Endothelial cell (in vitro differentiated cells): ENCODE results near the gene SKAP1. TPM values are rescaled to one million over a fixed set of nuclear protein-coding genes. Genes with fewer than 3 reads are reported as not detected.
"Not testable (repeated sequence)": the region's sequence is repeated elsewhere in the genome, so short reads cannot be mapped to it uniquely, and the experiment has no call there.

Experiments used
- DNase-seq: peaks from one replicate; pipeline ENCODE4 v3.0.0; 2021; ENCODE audit warnings: low spot score
- H3K27ac Mint-ChIP-seq: one replicate; pipeline ENCODE4 v1.8.0; 2021; ENCODE audit warnings: mixed read lengths, inconsistent platforms; ENCODE audit not compliant: unreplicated experiment
- H3K27me3 Mint-ChIP-seq: one replicate; pipeline ENCODE4 v1.8.0; 2021; ENCODE audit warnings: mild to moderate bottlenecking, moderate library complexity, mixed read lengths, inconsistent platforms; ENCODE audit not compliant: unreplicated experiment
- H3K36me3 Mint-ChIP-seq: one replicate; pipeline ENCODE4 v1.8.0; 2021; ENCODE audit warnings: mild to moderate bottlenecking, low read depth, mixed read lengths, inconsistent platforms; ENCODE audit not compliant: unreplicated experiment
- H3K4me1 Mint-ChIP-seq: one replicate; pipeline ENCODE4 v1.8.0; 2021; ENCODE audit warnings: mild to moderate bottlenecking, mixed read lengths, inconsistent platforms; ENCODE audit not compliant: unreplicated experiment
- H3K4me3 Mint-ChIP-seq: one replicate; pipeline ENCODE4 v1.8.0; 2021; ENCODE audit warnings: mild to moderate bottlenecking, mixed read lengths, inconsistent platforms; ENCODE audit not compliant: unreplicated experiment
- H3K9me3 Mint-ChIP-seq: one replicate; pipeline ENCODE4 v1.8.0; 2021; ENCODE audit warnings: mixed read lengths, inconsistent platforms; ENCODE audit not compliant: unreplicated experiment
- total RNA-seq: library from RNA; stranded (reverse); fragmentation: NEBNext Ultra II Directional; extraction: Animal tissue kit (Norgen Biotek cat#: 25700); gene quantifications from one replicate; pipeline ENCODE4 v1.2.1, GENCODE V29; 2021; ENCODE audit not compliant: unreplicated experiment
- TF ChIP-seq, protein P1 (sequence below): fragments of 200-600 bp; sonication (generic); IDR thresholded peaks from one replicate; pipeline ENCODE4 v1.5.0; 2021; ENCODE audit warnings: antibody characterized with exemption; ENCODE audit not compliant: unreplicated experiment

The SKAP1 gene
- total RNA-seq, 1 donor from 2014 or later, result 2.1 TPM

DNA sequence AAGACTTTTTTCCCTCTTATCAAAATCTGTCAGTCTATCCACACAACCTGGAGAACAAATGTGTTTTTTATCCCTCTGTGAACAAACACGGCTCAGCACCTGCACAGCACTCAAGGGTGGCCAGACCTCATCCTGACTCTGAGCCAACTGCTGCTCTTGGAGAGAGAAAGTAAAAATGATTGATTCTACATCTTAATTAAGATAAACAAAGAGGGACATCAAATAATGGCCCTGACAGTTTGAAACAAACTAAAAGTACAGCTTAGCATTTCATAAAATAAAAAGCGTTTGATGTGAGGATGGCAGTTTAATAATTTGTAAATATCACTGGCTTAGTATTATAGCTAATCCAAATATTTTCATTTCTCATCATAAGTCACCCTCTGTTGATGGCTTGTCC is 216.2 kb downstream of the SKAP1 start:
- TF ChIP-seq, protein P1, sequence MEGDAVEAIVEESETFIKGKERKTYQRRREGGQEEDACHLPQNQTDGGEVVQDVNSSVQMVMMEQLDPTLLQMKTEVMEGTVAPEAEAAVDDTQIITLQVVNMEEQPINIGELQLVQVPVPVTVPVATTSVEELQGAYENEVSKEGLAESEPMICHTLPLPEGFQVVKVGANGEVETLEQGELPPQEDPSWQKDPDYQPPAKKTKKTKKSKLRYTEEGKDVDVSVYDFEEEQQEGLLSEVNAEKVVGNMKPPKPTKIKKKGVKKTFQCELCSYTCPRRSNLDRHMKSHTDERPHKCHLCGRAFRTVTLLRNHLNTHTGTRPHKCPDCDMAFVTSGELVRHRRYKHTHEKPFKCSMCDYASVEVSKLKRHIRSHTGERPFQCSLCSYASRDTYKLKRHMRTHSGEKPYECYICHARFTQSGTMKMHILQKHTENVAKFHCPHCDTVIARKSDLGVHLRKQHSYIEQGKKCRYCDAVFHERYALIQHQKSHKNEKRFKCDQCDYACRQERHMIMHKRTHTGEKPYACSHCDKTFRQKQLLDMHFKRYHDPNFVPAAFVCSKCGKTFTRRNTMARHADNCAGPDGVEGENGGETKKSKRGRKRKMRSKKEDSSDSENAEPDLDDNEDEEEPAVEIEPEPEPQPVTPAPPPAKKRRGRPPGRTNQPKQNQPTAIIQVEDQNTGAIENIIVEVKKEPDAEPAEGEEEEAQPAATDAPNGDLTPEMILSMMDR, result no peak
- DNase-seq, result no peak
- Mint-ChIP-seq H3K36me3 (no peaks in the 10 kb centered on the region), H3K4me3 (no peak overlapping the region), H3K4me1 (peaks cover 23% of the 10 kb centered on the region), H3K9me3 (no peaks in the 10 kb centered on the region), H3K27ac (no peak overlapping the region), H3K27me3 (no peaks in the 10 kb centered on the region)

DNA sequence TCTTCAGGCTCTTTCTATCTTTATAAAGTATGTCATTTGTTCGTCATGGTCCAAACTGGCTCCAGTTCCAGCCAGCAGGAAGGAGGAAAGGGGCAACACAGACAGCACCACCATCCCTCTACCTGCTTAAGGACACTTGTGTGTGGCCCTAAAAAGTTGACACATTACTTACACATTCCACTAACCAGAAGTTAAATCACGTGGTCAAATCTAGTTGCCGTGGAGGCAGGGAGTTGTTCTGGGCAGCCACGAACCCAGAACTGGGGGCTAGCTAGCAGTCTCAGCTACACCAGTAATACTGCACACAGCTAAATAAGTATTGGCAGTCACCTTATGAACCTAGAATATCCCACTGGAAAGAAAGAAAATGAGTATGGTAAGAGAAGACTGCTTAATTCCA is 218.2 kb downstream of the SKAP1 start:
- H3K27me3 Mint-ChIP-seq, result no peaks in the 10 kb centered on the region
- no peaks in the 10 kb centered on the region for H3K9me3 Mint-ChIP-seq
- TF ChIP-seq, protein P1, result no peak
- no peak overlapping the region for H3K27ac Mint-ChIP-seq
- H3K4me1 Mint-ChIP-seq, result peaks cover 7% of the 10 kb centered on the region
- H3K4me3 Mint-ChIP-seq, result no peak overlapping the region
- DNase-seq, result no peak
- H3K36me3 Mint-ChIP-seq, result no peaks in the 10 kb centered on the region

DNA sequence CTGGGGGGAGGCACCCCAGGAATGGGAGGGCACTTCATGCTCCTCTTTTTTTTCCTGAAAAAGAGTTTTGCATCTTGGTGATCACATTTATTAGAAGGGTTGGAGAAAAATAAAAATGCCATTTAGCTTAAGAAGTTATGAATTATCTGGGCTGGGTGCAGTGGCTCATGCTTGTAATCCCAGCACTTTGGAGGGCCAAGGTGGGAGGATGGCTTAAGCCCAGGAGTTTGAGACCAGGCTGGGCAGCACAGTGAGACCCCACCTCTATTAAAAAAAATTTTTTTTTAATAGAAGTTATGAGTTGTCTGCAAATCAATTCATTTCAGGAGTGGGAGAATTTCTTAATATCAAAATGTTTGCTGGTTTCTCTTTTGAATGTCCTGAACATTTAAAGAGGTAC is 219.0 kb downstream of the SKAP1 start:
- H3K27ac Mint-ChIP-seq, result no peak overlapping the region
- H3K9me3 Mint-ChIP-seq, result no peaks in the 10 kb centered on the region

DNA sequence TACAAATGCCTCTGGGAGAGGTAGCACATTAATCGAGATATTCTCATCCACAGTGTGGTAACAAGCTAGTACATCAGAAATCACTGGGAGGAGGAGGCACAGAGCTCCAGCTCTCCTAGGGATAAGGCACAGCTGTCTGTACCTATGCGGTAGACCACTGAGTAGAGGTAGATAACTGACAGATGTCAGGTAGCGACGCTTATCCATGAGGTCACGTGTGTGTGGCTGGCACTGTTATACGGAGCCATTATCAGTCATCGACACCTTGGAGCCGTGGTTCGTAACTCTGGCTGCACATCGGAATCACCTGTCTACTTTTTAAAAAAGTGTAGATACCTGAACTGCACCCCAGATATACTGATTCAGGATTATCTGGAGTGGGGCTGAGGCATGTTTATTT is 220.0 kb downstream of the SKAP1 start:
- Mint-ChIP-seq H3K9me3 (no peaks in the 10 kb centered on the region), H3K4me1 (peaks cover 2% of the 10 kb centered on the region), H3K4me3 (no peak overlapping the region), H3K36me3 (no peaks in the 10 kb centered on the region), H3K27me3 (peaks cover 2% of the 10 kb centered on the region), H3K27ac (no peak overlapping the region)
- TF ChIP-seq, protein P1, result no peak
- no peak for DNase-seq

More for the DNA sequence above, 219.0 kb downstream of the SKAP1 start:
- no peaks in the 10 kb centered on the region for H3K36me3 Mint-ChIP-seq
- H3K4me3 Mint-ChIP-seq, result no peak overlapping the region
- H3K27me3 Mint-ChIP-seq, result no peaks in the 10 kb centered on the region
- no peak for DNase-seq
- TF ChIP-seq, protein P1, result no peak
- peaks cover 7% of the 10 kb centered on the region for H3K4me1 Mint-ChIP-seq

DNA sequence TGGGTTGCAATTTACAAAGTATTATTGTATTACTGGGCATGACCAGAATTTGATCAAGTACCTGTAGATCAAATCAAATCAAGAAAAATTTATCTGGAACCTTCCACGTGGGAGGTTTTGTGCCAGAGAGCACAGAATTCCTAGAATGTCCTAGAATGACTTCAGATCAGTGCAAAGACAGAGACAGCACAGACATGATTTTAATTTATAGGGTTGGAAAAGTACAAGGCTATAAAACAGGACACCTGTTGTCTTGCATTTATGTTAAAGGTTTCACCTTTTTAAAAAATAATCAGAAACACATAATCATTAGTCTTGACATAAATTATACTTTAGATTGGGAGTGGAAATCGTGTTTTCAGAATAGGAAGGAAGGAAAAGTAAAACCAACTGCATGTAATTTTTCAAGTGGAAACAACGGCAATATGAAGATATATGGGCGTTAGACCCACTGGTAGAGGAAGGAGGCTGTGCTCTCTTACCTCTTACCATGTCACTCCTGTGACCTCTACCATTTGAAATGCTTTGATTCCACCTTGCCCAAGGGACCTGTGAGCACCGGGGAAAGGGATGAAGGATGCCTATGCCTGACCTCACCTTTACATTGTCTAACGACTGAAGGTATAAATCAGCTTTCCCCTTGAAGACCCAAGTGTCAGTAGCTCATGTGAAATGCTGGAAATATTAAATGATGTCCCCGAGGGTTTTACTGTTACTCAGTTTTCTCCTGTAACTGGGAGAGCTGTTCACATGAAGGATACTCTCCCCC is 222.1 kb downstream of the SKAP1 start:
- TF ChIP-seq, protein P1, result no peak
- Mint-ChIP-seq H3K27me3 (peaks cover 2% of the 10 kb centered on the region), H3K36me3 (no peaks in the 10 kb centered on the region), H3K4me3 (no peak overlapping the region), H3K27ac (no peak overlapping the region), H3K9me3 (no peaks in the 10 kb centered on the region), H3K4me1 (peaks cover 2% of the 10 kb centered on the region)
- DNase-seq, result no peak

DNA sequence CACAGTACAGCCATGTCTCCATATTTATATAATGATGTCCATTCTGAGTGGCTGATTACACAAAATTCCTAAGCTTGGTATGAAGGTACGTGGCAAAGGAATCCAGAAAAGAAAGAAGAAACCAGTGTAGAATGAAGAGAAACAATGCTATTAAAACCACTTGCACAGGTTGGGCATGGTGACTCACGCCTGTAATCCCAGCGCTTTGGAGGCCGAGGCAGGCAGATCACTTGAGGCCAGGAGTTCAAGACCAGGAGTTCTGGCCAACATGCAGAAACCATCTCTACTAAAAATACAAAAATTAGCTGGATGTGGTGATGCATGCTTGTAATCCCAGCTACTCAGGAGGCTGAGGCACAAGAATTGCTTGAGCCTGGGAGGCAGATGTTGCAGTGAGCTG is 223.0 kb downstream of the SKAP1 start:
- H3K4me1 Mint-ChIP-seq, H3K27ac Mint-ChIP-seq, H3K27me3 Mint-ChIP-seq, H3K4me3 Mint-ChIP-seq, H3K9me3 Mint-ChIP-seq, DNase-seq, H3K36me3 Mint-ChIP-seq: not testable (repeated sequence)
